Astrocyte of the hippocampus (primary cell): Measurements from ENCODE around the gene POLDIP3.
A peak's percentile ranks its signal among the peaks of the same experiment; 100 is the strongest.
"Not testable (repeated sequence)": the region's sequence is repeated elsewhere in the genome, so short reads cannot be mapped to it uniquely, and the experiment has no call there.

Experiments
- DNase-seq: peaks from one replicate; pipeline ENCODE4 v3.0.0; 2011; ENCODE audit warnings: low read depth, low spot score

Gene POLDIP3

DNA sequence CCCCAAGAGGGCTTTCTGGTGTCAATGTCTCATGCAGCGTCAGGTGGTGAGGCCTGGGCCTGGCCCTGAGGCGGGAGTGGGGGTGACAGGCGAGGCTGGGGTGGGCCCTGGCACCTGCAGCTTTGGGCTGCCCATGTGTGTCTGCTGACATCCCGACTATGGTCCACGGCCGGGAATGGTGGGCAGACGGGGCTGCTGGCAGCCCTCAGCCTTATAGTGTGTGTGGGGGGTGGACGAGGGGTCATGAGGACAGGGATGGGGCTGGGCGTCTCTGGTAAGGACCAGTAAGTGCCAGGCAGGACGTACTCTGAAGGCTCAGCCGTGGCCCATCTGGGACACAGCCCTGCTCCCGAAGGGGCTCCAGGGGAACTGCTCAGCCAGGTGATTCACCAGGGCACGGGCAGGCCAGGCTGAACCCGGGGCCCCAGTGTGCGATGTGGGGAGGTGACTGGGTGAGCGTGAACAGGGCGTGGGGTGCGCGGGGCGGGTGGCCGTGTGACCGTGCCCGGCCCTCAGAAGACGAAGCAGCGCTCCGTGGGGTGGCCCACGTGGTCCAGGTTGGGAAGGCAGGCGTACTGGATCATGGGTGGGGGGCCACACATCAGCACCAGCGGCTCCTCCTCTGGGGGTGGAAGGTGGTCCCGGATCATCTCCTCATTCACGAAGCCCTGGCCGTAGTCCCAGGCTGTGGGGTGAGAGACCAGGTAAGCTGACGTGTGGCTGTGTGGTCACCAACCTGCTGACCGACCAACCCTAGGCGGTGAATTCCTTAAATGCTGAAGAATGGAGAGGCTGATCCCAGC, 4.8 kb upstream of the POLDIP3 start:
- no peak for DNase-seq

DNA sequence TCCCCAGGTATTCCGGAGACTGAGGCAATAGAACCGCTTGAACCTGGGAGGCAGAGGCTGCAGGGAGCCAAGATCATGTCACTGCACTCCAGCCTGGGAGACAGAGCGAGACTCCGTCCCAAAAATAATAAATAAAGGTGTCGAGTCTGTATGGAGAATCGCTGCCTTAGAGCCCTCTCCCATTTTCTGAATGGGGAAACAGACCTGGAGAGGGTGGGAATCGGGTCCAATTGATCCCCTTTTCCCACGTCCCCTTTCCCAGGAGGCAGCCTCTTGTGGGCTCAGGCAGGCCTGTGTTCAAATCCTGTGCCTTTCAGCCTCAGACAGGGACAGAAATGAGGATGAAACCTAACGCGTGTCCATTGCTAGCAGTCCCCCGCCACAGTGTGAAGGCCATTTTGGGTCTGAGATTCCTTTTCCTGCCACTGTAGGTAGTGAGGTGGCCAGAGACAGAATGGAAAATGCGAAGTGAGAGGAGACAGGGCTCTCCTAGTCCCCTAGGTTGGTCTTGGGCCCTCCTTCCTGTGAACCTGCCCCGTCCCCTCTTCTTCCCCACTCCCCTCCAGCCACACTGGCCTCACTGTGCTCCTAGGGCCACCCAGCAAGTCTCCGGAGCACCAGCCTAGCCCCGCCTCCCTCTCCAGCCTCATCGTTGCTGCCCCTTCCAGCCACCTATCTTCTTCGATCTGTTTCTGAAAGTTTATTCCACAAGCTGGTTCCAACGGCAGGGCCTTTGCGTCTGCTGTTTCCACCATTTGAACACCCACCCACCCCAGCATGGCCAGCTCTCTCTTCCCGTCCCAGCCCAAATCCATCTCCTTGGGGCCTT, 2.7 kb upstream of the POLDIP3 start:
- DNase-seq: no peak

DNA sequence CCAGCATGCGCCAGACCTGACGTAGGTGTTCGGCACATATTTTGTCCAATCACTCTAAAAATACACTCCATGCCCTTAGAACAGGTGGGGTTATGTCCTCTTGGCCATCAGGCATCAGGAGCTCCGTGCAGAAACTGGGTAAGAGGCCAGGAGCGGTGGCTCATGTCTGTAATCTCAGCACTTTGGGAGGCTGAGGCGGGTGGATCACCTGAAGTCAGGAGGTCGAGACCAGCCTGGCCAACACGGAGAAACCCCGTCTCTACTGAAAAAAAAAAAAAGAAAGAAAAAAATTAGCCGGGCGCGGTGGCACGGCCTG, 1.1 kb upstream of the POLDIP3 start:
- DNase-seq: not testable (repeated sequence)

DNA sequence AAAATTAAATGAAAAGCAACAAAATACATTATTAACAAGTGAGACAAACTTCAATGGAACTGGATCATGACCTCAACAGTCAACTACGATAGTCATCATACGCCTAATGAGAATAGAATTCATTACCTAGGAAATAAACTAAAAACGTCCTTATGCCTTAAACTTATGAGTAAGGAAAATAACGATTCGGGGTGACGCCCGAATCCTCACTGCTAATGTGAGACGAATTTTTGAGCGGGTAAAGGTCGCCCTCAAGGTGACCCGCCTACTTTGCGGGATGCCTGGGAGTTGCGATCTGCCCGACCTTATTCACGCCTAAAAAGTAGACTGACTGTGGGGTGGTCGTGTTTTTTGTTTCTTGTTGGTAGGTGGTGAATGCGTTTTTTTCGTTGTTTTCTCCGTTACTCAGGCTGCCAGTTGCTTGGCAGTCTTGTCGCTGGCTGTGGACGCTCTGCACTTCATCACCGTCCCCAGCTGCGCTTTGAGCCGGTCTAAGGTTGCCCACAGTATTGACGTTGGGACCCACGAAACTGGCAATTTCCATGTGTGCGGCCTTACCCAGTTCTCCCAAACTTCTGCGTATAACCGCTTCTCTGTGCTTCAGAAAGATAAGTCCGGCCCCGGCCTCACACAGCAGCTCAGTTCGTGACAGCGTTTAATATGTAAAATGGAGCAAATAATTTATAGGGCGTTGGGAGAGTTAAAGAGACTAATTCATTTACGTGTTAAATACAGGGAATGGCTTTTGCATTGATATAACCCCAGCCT, 593 bp upstream of the POLDIP3 start:
- peak; percentile 98 for DNase-seq

DNA sequence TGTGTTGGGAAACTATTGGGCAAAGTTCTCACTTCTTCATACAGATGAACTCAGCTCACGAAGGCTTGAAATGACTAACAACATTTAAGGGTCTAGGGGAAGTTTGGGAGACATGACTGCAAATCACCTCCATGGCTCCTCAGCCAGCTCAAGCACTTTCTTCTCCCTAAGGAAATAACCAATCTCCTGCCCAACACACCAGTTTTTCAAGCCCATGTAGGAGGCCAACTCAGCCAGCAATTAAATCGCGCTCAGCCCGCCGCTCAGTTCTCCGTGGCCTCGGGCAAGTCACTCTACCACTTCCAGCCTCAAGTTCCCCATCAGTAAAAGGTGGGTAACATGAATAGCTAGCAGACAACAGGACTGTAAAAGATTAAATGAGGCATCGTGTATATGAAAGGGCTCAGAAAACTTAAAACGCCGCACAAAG, 796 bp downstream of the POLDIP3 start:
- peak; percentile 57 for DNase-seq

DNA sequence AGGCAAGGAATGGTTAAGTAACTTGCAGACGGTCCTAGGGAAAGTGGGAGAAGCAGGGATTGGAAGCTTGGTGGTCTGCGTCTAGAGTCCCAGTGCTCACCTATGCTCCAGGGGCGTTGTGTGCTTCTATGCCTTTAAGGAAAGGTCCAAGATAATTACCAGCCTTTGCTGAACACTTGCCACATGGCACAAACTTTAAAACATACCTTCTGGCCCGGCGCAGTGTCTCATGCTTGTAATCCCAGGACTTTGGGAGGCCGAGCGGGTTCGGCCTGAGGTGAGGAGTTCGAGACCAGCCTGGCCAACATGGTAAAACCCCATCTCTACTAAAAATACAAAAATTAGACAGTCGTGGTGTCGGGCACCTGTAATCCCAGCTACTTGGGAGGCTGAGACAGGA, 2.3 kb downstream of the POLDIP3 start:
- DNase-seq: no peak

DNA sequence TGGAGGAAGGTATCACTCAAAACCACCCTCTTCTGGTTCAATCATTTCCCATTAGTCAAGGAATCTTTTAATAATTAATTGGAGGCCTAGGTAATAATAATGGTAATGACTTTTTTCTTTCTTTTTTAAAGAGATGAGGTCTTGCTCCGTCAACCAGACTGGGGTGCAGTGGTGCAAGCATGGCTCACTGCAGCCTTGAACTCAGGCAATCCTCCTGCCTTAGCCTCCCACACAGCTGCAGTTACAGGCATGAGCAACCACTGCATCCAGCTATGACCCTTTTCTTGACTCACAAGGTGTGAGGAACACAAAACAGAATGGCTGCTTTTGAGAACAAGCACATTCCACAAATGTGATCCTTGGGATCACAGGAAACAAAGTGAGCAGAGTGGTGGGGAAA, 3.6 kb downstream of the POLDIP3 start:
- no peak for DNase-seq

DNA sequence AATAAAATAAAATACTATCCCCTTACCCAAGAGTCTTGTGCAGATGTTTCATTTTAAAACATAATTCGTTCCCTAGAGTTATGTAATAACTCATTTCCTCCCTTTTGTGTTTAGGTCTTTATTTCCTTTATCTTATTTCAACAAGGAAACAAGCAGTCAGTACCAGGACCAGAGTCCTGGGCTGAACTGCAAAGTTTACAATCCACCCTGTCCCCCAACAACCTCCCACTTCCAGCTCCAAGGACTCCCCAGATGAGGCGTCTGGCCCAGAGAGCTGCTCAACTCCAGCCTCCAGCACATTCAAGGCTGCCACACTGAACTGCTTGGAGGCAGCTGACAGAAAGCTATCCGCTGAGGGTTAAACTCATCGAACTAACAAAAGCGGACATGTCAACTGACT, 4.5 kb downstream of the POLDIP3 start:
- DNase-seq: no peak

DNA sequence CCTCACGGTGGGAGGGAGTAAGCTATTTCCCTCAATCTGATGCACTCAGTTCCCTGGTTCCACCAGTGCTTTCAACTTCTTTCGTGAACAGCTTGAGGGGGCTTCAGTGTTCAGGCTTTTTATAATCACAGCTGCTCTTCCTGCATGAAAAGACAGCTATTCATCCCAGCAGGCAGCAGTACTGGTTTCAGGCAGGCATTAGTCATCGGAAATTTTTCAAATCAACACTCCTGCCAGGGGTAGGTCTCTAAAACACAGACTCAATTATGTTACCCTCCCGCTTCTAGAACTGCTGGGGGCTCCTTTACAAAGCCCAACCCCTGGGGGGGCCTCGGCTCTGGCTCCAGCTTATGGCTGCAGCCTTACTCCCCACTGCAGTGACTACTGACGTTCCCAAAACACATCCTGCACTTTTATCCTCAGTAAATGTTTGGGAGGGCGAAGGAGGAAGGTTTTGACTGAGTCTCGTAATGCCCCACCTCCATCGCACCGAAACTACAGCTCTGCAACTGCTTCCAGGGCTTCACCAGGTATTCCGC, 5.8 kb downstream of the POLDIP3 start:
- peak; percentile 81 for DNase-seq

DNA sequence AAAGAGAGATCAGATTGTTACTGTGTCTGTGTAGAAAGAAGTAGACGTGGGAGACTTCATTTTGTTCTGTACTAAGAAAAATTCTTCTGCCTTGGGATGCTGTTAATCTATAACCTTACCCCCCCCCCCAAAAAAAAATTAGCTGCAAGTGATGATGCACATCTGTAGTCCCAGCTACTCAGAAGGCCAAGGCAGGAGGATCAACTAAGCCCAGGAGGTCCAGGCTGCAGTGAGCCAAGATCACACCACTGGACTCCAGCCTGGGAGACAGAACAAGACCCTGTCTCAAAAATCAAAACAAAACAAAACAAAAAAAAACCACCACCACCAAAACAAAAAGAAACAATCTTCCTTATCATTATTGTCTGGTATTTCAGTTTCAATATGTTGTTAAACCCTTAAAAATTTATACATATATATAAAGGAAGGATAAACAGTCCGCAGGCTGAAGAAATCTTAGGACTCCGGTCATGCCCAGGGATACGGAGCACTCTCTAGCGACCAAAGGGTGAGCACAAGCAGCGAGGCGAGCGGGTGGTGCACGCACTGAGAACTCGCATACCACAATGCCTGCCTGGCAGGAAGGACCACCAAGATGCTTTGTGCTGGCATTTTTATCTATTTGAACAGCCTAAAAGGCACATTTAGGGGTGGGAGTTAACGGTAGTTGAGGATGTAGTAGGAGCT, 6.4 kb downstream of the POLDIP3 start:
- no peak for DNase-seq

DNA sequence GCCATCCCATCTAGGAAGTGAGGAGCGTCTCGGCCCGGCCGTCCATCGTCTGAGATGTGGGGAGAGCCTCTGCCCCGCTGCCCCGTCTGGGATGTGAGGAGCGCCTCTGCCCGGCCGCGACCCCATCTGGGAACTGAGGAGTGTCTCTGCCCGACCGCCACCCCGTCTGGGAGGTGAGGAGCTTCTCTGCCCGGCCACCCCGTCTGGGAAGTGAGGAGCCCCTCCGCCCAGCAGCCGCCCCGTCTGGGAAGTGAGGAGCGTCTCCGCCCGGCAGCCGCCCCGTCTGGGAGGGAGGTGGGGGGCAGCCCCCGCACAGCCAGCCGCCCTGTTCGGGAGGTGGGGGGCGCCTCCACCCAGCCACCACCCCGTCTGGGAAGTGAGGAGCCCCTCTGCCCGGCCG, 7.0 kb downstream of the POLDIP3 start:
- DNase-seq: not testable (repeated sequence)

DNA sequence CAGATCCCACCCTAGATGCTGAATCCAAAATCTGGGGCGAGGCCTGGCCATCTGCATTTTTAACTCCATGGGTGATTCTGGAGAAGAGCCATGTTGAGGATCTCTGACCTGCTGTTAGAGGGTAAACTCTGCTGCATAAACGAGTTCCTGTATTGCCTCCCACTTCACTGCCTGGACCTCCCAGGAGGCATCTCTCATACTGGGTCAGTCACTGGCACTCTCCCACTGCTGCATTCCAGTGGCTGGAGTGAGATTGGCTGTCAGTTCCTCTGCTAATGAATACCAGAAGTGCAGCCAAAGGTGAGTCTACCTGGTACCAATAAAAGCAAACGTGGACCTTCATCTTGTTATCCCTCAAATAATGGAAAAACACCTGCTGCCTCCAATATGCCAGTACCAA, 10.3 kb downstream of the POLDIP3 start:
- peak; percentile 84 for DNase-seq

DNA sequence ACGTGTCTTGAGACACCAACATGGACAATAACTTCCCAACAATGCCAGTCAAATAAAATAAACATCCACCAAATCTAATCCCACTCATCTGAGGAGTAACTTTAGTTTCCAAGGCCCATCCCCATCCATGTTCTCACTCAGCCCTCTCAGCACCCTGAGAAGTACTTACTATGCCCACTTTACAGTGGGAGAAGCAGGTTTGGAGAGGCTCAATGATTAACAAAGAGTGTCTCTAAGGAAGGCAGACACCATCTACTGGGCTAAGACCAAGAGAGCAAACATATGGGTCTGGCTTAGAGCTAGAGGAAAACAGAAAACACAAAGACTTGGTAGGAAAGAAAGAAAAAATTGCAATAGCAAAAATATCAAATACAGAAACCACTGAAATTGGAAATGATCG, 11.3 kb downstream of the POLDIP3 start:
- DNase-seq: no peak

DNA sequence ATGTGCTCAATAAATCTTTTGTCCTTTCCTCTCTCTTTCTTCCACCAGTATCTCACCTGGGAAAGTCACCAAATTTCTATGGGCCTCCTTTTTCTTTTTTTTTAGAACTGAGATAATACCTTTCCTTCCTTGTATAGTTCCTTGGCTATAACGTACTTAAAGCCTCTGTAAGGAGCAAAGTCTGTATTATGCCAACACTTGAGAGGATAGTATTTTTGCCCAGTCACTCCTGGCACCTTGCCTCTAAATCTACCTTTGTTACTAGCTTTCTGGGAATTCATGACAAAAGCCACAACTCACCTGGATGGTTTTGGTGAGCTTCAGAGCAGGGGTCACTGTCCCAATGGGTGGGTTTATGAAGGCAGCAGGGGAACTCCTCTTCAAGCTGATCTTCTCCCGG, 12.2 kb downstream of the POLDIP3 start:
- DNase-seq: no peak

DNA sequence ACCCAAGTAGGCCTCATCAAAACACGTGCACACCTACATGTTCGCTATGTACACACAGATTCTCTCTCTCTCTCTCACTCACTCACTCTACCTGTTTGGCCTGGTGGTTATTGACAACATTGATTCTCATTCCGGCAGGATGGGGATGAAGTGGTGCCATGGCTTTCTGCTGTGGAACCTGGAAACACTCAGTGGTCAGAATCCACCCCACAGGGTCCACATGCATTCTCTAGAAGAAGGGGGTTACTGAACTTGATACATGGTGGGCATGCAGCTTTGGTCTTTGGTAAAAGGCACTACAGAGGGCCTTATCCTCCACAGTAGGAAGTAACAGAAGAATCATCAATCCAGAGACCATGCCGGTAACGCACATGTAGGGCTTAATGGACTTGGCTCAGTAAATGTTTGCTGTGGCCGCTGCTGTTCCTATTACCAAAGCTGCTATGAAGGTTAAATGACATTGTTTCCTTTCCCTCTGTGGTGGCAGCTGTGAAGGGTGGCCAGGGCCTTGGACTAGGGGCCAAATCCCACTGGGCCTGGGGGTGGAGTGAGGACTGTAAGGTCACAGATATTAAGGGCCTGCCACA, 12.7 kb downstream of the POLDIP3 start:
- no peak for DNase-seq

DNA sequence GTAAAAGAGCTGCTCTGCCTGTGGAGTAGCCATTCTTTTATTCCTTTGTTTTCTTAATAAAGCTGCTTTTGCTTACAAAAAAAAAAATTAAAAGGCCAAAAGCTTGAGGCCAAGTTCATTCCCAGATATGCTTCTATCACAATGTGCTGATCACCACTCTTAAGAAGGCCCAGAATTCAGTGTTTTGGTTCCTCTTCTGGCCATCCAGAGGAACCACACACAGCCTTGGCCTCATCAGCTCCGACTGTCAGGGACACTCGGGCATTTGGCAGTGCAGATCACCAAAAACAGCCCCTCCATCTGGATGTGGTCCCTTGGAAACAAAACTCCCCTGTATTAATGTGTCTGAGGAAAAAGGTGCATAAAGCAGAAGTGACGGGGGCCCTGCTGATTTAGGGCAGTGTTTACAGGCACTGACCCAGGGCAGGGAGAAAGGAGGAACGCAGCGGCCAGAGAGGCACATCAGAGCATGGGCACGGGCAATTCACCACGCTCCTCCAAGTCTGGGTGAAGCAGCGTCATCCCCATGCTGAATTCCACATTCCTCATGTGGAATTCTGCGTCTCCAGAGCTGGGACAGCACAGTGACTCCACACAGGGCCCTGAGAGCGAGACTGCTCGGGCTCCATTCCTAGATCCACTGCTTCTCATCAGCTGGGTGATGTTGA, 17.7 kb downstream of the POLDIP3 start:
- no peak for DNase-seq

DNA sequence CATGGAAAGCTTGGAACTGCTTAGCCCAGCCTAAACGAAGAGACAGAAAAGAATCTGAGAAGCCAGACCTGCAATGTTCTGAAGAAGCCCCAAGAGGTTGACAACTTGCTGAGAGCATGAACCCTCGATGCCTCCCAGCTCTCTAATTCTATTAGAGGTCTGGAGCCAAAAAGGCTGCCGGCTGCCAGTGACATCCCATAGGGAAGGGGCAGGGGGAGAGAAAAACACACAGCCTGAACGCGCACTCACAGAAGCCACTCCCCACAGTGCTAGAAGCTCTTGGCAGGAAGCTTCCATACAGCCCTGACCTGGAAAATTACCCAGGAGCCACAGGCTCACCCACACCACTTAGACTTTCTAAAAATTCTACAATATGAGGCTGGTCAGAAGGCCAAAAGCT, 18.3 kb downstream of the POLDIP3 start:
- no peak for DNase-seq

DNA sequence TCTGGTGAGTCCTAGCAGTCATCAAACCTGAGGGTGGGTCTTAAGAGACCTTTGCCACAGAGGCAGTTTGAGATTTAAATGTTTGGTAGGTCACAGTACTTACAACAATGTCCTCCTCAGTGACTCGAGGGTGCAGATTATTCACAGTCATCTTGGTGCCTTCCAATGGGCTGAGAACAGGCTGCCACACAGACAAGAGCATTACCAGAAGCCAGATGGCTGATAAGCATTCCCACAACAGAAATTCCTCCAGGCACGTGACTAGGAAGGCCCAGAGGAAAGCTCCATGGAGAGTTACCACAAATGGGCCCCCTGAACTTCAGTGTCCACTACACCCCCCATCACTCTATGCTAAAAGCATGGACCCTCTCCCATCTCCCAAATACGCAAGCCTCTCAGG, 19.2 kb downstream of the POLDIP3 start:
- no peak for DNase-seq

DNA sequence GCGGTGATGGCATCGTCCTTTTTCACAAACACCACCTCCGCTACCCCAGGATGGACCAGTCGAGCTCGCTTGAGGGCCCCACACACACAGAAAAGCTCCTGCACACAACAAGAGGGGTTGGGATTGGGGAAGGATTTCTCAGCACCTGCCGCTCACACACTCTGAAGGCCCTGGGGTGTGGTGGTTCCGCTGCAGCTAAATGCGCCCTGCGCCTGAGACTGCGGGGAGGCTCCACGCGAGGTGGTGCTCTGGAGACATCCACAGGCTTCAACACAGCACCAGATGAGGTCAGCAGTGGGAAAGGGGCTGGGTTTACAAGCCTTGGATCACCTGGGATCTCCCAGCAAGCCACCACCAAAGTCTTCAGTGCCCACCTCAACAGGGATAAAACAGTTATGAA, 22.7 kb downstream of the POLDIP3 start:
- no peak for DNase-seq

DNA sequence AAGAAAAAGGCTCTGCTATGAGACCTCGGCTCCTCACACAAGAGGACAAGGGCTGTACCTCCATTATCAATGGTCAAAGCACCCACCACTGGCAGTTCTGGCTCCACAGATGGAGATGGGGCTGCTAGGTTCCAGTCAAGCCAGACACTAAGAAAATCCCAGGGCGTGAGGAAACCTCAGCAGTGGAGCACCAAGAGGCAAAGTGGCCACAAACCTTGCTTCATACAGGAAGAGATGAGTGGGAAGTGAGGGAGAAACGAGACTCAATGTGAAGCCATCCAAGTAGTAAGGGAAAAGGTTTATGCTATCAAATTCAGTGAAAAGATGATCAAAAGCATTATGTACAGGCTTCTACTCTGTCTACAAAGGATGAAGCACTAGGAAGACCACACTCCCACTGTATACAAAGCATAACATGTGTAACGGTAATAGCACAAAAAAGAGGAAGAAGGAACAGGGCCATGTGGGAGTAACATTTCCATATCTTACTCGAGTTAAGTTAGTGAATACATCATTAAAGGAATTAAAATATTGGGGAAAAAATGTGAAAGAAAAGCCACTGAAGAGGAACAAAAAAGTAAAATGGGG, 27.0 kb downstream of the POLDIP3 start:
- DNase-seq: no peak
